Activated T-helper 2 cell treated with anti-CD3 and anti-CD28 coated beads, Interferon-gamma antibody, Interleukin-2, Interleukin-4, amounts not matched to agents 10 μg/mL and 5 μg/mL and 100 μg/mL, durations not matched to agents 14 hours and 24 hours and 36 hours (primary cell): ENCODE results near the gene PLEKHH1. TPM values are rescaled to one million over a fixed set of nuclear protein-coding genes. Genes with fewer than 3 reads are reported as not detected.

ENCODE experiments used
- DNase-seq: peaks from one replicate; pipeline ENCODE4 v3.0.0; 2021; ENCODE audit warnings: low spot score
- H3K27ac Mint-ChIP-seq: one replicate; pipeline ENCODE4 v1.8.0; 2021; ENCODE audit warnings: mixed read lengths
- H3K27me3 Mint-ChIP-seq: one replicate; pipeline ENCODE4 v1.8.0; 2021; ENCODE audit warnings: low read depth, mixed read lengths
- H3K36me3 Mint-ChIP-seq: one replicate; pipeline ENCODE4 v1.8.0; 2021; ENCODE audit warnings: low read depth, mixed read lengths
- H3K4me1 Mint-ChIP-seq: one replicate; pipeline ENCODE4 v1.8.0; 2021; ENCODE audit warnings: low read depth, mixed read lengths
- H3K4me3 Mint-ChIP-seq: one replicate; pipeline ENCODE4 v1.8.0; 2021; ENCODE audit warnings: low read depth, mild to moderate bottlenecking, moderate library complexity, mixed read lengths
- H3K9me3 Mint-ChIP-seq: one replicate; pipeline ENCODE4 v1.8.0; 2021; ENCODE audit warnings: mixed read lengths
- intact Hi-C: fragments of 100-400 bp; cut with micrococcal nuclease; formaldehyde crosslinking; loops from one replicate; pipeline ENCODE4 v1.15.1; 2023
- total RNA-seq: library from RNA; stranded (reverse); gene quantifications from 2 replicates; pipeline ENCODE4 v1.2.3, GENCODE V29; 2022

PLEKHH1 gene
- total RNA-seq, 1 donor from 2014 or later = 1.5 TPM

DNA sequence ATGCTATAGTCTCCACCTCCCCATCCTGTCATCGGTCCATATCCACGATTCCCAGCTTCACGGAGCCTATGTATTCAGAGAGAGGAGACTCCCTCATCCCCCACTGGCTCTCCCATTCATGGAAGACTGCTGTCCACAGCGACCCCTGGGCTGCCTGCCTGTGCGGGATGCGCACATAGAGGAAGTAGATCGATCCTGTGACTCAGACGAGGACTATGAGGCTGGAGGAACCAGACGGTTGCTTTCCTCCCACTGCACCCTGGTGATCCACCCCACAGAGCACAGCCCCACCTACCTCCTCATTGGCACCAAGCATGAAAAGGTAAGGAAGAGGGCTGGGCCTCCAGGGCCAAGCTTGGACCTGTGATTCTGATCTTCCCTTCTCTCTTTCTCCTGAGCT lies 42.6 kb downstream of the PLEKHH1 start:
- H3K36me3 Mint-ChIP-seq = no peaks in the 10 kb centered on the region
- DNase-seq = no peak
- H3K4me1 Mint-ChIP-seq = no peaks in the 10 kb centered on the region
- H3K9me3 Mint-ChIP-seq = no peaks in the 10 kb centered on the region
- H3K27ac Mint-ChIP-seq = no peak overlapping the region
- no peak overlapping the region for H3K4me3 Mint-ChIP-seq
- intact Hi-C loops = no loop called here
- H3K27me3 Mint-ChIP-seq = no peaks in the 10 kb centered on the region

DNA sequence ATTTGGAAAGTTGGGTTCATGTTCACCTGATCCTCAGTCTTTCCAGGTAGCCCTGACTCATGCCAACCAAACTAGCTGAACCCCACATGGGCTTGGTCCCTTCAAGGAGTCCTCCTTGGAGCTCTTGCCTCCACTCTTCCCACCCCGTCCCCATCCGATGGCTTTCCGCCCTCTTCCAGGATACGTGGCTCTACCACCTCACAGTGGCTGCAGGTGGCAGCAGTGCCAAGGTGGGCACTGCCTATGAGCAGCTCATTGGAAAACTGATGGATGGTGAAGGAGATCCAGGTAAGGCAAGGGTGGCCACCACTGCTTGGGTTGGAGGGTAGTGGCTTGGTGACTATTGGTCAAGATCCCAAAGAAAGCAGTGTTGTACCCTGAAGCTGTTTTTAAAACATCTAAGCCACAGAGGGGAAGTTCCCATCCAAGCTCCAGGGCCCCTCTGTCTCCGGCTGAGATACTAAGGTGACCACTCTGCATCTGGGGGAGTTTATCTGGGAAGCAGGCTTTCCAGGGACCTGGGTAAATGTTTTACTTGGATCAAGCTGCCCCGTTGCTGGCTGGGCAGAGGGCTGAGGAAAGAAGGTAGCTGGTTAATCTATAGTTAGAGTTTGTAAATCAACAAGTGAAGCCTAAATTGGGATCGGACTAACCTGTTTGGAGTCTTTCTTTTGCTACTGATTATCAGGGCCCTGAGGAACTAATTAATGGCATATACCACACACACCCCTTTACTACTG lies 43.3 kb downstream of the PLEKHH1 start:
- no peak for DNase-seq
- H3K27ac Mint-ChIP-seq = no peak overlapping the region
- no peaks in the 10 kb centered on the region for H3K36me3 Mint-ChIP-seq
- no peaks in the 10 kb centered on the region for H3K27me3 Mint-ChIP-seq
- no peak overlapping the region for H3K4me3 Mint-ChIP-seq
- no peaks in the 10 kb centered on the region for H3K4me1 Mint-ChIP-seq
- intact Hi-C loops = no loop called here
- no peaks in the 10 kb centered on the region for H3K9me3 Mint-ChIP-seq

DNA sequence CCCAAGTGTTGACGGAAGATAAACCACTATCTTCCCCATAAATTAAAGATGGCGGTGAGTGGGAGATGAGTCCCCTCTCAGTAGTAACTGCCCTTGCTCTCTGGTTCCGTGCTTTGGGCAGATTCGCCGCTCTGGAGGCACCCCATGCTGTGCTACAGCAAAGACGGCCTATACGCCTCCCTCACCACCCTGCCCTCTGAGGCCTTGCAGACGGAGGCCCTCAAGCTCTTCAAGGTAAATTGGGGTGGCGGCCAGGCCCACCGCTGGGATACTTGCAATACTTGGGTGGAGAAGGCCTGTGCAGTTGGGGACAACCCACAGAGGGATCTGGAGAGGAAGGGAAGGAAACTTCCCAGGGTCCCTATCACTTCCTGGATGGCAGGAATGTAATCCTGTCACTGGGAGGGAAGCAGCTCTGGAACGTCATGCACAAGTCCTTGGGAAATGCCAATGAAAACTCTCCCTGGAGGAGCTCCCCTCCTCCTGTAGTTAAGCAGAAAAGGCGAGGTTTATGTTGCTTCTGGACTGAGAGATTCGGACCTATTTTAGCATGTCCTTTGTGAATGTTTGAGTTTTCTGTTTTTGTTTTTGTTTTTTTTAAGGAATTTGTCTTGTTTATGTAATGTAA lies 44.2 kb downstream of the PLEKHH1 start:
- DNase-seq = no peak
- Mint-ChIP-seq H3K4me1 (peaks cover 3% of the 10 kb centered on the region), H3K4me3 (no peak overlapping the region), H3K36me3 (no peaks in the 10 kb centered on the region), H3K9me3 (no peaks in the 10 kb centered on the region), H3K27me3 (no peaks in the 10 kb centered on the region), H3K27ac (no peak overlapping the region)
- intact Hi-C loops = no loop called here

DNA sequence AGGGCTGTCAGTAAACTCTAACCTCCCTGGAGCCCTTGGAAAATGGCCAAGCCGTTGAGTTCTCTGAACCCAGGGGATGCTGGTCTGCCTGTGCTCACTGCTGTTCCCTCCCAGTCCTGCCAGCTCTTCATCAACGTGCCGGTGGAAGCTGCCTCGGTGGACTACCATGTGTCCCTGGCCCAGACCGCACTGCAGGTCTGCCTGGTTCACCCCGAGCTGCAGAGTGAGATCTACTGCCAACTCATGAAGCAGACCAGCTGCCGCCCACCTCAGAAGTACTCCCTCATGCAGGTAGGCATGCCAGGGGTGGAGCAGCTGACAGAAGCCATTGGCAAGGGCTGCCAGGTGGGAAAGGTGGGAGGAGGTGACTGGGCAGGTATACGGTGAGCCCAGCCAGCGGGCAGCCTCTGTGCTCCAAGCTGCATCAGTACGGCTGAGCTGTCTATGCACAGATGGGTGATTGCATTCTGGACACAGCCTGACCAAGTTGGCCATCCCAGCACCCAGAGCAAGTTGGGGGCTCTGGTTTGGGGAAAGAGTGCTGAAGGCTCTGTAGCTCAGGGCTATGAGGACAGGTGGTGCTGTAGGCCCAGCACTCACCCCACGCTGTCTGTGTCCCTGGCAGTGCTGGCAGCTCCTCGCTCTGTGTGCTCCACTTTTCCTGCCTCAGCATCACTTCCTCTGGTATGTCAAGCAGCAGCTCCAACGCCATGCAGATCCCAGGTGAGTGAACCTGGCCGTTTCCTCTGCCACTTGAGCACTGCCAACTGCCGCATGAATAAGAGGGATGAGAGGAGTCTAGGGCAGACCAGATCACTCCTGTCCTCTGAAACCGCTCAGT lies 45.0 kb downstream of the PLEKHH1 start:
- Mint-ChIP-seq H3K27me3 (no peaks in the 10 kb centered on the region), H3K4me3 (no peak overlapping the region), H3K9me3 (no peaks in the 10 kb centered on the region), H3K36me3 (no peaks in the 10 kb centered on the region), H3K27ac (no peak overlapping the region), H3K4me1 (peaks cover 3% of the 10 kb centered on the region)
- DNase-seq = no peak
- intact Hi-C loops = no loop called here

DNA sequence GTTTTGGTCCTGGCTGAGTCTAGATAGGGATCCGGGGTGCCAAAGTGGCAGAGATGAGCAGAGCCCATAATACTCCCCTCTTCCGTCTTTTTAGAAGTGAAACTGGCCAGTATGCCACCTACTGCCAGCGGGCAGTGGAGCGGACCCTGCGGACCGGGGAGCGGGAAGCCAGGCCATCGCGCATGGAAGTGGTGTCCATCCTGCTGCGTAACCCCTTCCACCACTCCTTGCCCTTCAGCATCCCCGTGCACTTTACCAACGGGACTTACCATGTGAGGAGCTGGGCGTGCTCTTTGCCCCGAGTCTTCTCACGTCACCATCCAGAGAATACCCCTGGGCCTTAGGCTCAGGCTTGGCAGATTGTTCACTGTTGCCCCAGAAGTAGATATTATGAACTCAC lies 46.0 kb downstream of the PLEKHH1 start:
- intact Hi-C loops = no loop called here
- H3K27ac Mint-ChIP-seq = no peak overlapping the region
- DNase-seq = no peak
- H3K36me3 Mint-ChIP-seq = no peaks in the 10 kb centered on the region
- no peak overlapping the region for H3K4me3 Mint-ChIP-seq
- no peaks in the 10 kb centered on the region for H3K9me3 Mint-ChIP-seq
- H3K4me1 Mint-ChIP-seq = peaks cover 3% of the 10 kb centered on the region
- H3K27me3 Mint-ChIP-seq = no peaks in the 10 kb centered on the region

DNA sequence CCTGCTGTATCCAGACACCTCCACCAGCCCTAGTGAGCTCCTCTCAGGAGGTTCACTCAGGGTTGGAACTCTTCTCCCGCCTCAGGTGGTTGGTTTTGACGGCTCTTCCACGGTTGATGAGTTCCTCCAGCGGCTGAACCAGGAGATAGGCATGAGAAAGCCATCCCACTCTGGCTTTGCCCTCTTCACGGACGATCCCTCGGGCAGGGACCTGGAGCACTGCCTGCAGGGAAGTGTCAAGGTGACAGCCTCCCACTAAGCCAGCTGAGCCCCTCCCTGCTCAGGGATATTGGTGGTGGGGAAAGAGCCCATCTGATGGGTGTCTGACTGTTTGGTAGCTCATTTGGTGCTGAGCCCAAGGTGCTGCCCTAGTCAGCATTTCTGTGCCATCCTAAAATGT lies 46.5 kb downstream of the PLEKHH1 start:
- Mint-ChIP-seq H3K27me3 (no peaks in the 10 kb centered on the region), H3K4me3 (no peak overlapping the region), H3K27ac (no peak overlapping the region), H3K36me3 (no peaks in the 10 kb centered on the region), H3K9me3 (no peaks in the 10 kb centered on the region), H3K4me1 (peaks cover 3% of the 10 kb centered on the region)
- intact Hi-C loops = no loop called here
- DNase-seq = no peak

DNA sequence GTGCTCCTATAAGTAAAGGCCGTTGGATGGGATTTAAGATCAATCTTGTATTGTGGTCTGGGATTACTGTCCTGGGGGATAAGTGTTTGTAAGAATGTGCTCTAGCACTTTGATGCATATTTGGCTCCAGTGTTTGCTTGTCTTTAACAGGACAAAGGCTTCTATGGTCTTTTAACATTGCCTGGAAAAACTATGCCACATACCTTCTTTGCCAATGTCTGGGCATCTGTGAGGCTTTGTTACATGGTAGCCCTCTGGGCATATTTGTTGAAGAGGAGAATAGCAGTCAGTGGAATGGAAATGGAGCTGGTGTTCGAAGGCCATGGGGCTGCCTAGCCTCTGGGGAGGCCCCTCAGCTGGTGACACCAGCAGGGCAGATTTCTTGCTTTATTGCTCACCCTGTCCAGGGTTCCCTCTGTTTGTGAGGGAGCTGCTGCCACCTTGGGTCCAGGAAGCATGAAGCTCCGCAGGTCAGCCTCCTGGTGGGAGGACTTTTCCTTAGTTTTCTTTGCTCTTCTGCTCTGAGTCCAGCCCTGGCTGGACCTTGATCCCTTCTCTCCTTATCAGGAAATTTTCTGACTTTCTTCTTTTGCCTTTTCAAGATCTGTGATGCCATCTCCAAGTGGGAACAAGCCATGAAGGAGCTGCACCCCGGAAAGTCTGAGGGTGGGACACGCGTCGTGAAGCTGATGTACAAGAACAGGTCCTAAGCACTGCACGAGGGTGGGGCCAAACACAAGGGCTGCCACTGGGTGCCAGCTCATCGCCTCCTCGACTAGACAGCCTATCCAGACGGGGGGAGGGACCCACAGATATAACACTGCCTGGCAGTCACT lies 47.5 kb downstream of the PLEKHH1 start:
- Mint-ChIP-seq H3K27ac (no peak overlapping the region), H3K36me3 (no peaks in the 10 kb centered on the region), H3K4me1 (peaks cover 3% of the 10 kb centered on the region), H3K9me3 (no peaks in the 10 kb centered on the region), H3K4me3 (no peak overlapping the region), H3K27me3 (no peaks in the 10 kb centered on the region)
- intact Hi-C loops = no loop called here
- no peak for DNase-seq

DNA sequence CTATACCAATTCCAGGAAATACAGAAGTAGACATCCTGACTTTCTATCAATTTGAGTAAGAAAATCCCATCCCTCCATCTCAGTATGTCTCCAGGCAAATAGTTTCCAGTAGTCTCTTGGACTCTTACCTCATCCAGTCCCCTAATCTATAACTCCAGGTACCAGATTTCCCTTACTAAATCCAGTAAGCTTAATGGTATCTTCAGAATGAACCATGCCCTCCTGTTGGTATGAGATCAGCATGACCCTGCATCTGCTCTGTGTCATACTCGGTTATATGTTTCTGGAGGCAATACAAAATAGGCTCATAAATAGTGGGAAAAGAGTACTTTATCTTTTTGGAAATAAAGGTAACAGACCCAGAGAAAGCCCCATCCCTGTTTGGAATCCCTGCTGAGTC lies 48.6 kb downstream of the PLEKHH1 start:
- Mint-ChIP-seq H3K9me3 (no peaks in the 10 kb centered on the region), H3K4me3 (no peak overlapping the region), H3K36me3 (no peaks in the 10 kb centered on the region), H3K4me1 (peaks cover 3% of the 10 kb centered on the region), H3K27me3 (no peaks in the 10 kb centered on the region), H3K27ac (no peak overlapping the region)
- intact Hi-C loops = no loop called here
- no peak for DNase-seq

DNA sequence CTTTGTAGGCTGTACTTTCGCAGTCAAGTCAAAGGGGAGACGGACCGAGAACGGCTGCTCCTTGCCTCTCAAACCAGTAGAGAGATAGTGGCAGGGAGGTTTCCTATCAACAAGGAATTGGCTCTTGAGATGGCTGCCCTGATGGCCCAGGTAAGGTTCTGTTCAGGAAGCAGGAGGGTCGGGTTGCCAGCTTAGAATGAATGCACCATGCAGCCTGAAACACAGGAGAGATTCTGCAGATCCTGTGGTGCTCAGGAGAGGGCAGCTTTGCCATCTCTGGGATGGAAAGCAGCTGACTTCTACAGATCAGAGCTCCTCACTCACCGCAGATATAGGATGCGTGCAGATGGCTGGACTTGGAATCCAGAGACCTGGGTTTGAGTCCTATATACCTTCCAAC lies 49.0 kb downstream of the PLEKHH1 start:
- H3K27me3 Mint-ChIP-seq = no peaks in the 10 kb centered on the region
- H3K9me3 Mint-ChIP-seq = no peaks in the 10 kb centered on the region
- H3K27ac Mint-ChIP-seq = no peak overlapping the region
- peaks cover 3% of the 10 kb centered on the region for H3K4me1 Mint-ChIP-seq
- intact Hi-C loops = no loop called here
- DNase-seq = no peak
- H3K4me3 Mint-ChIP-seq = no peak overlapping the region
- no peaks in the 10 kb centered on the region for H3K36me3 Mint-ChIP-seq

DNA sequence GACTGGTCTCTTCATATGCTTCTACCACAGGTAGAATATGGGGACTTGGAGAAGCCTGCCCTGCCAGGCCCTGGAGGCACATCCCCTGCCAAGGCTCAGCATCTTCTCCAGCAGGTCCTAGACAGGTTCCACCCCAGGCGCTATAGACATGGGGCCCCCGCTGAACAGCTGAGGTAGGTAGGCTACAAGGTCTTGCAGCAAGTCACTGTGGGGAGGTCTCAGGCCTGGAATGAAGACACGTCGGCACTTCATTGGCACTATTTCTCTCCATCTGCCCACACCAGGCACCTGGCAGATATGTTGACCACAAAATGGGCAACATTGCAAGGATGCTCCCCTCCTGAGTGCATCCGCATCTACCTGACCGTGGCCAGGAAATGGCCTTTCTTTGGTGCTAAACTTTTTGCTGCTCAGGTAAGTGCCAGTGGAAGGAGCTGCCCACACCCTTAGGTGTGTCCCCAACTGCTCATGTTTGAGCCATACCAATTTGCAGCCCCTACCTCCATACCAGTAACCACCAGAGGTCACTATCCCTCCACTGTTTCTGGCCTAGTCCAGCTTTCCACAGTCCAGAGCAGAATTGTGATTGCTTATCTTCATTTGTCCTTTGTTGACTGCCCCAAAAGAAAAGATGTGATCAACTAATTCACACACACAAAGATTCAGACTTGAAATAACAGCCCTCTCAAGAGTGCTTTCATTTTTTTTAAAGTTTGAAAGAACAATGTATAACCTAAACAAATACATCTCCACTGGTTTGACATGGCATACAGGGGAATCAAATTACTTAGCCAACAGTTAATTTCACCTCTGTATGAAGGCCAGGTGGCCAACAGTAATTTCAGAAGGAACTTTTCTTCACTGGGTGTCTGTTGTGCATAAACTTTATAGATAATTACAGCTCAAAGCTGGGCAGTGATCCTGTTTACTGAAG lies 50.9 kb downstream of the PLEKHH1 start:
- Mint-ChIP-seq H3K9me3 (no peaks in the 10 kb centered on the region), H3K4me3 (no peak overlapping the region), H3K27ac (no peak overlapping the region), H3K27me3 (no peaks in the 10 kb centered on the region), H3K36me3 (peaks cover 10% of the 10 kb centered on the region), H3K4me1 (peaks cover 3% of the 10 kb centered on the region)
- DNase-seq = no peak
- intact Hi-C loops = loop anchor here (1.0 kb wide), 1 partner anchor 120 kb away; no protein-coding TSS in a partner anchor

DNA sequence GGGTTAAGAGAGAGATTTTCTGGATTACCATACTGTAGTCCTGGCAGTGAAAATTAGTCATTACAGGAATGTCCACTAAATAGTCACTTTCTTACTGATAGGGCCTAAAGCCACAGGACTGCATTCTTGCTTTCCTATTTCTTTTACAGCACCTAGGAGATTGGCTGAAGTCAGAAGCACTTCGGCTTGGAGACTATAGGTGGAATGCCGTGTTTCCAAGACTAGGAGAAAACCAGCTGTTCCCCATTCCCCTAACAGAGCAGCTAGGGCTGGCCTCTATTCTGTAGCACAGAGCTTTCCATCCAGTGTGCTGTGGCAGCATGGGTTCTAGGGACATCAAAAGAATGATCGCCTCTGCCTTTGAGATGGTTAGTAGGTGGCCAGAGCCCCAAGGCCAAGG lies 51.9 kb downstream of the PLEKHH1 start:
- H3K27me3 Mint-ChIP-seq = no peaks in the 10 kb centered on the region
- H3K4me3 Mint-ChIP-seq = no peak overlapping the region
- H3K27ac Mint-ChIP-seq = no peak overlapping the region
- peaks cover 3% of the 10 kb centered on the region for H3K4me1 Mint-ChIP-seq
- intact Hi-C loops = loop anchor here (1.0 kb wide), 1 partner anchor 119 kb away; no protein-coding TSS in a partner anchor
- DNase-seq = no peak
- H3K9me3 Mint-ChIP-seq = no peaks in the 10 kb centered on the region
- peaks cover 12% of the 10 kb centered on the region for H3K36me3 Mint-ChIP-seq
